Uterus (tissue), 2 donors: Measurements from ENCODE around the gene PAK4.

Experiments used
- POLR2A ChIP-seq, 2 donors: fragments of 450-650 bp; IDR thresholded peaks; one replicate each; pipeline ENCODE4 v1.6.1; 2016; ENCODE audit warnings: antibody characterized with exemption in 2 of 2, mild to moderate bottlenecking in 1 of 2, moderate library complexity in 1 of 2
- TF ChIP-seq, protein P1 (sequence below), 4 experiments: fragments of 200-600 bp in 2 of 4; fragments of 450-650 bp in 2 of 4; sonication (generic) in 2 of 4; IDR thresholded peaks; one replicate each; pipeline ENCODE4 v1.5.1; 2016 to 2019; ENCODE audit warnings: antibody characterized with exemption in 4 of 4, mild to moderate bottlenecking in 2 of 4, moderate library complexity in 1 of 4

DNA sequence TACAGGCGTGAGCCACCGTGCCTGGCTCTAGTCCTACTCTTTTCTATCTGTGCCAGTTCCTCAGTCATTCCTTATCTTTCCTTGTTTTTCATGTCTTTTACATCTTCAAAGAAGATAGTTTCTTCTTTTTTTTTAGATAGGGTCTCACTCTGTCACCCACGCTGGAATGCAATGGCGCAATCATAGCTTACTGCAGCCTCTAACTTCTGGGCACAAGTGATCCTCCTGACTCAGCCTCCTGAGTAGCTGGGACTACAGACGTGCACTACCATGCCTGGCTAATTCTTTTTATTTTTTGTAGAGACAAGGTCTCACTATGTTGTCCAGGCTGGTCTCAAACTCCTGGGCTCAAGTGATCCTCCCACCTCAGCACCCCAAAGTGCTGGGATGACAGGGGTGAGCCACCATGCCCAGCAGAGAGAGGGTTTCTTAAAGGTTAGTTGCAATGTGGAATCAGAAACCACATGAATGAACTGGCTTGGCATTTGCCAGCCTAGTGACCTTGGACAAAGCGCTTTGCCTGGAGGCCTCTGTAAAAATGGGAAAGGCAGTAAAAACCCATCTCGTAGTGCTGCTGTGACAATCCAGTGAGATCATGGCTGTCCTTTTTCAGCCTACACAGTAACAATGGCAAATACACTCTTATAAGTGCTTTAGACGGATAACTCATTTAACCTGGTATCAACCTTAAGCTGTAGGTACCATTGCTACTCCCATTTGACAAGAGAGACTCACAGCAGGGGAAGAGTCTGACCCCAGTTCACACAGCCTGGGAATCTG is 37.5 kb upstream of the PAK4 start:
- TF ChIP-seq, protein P1, sequence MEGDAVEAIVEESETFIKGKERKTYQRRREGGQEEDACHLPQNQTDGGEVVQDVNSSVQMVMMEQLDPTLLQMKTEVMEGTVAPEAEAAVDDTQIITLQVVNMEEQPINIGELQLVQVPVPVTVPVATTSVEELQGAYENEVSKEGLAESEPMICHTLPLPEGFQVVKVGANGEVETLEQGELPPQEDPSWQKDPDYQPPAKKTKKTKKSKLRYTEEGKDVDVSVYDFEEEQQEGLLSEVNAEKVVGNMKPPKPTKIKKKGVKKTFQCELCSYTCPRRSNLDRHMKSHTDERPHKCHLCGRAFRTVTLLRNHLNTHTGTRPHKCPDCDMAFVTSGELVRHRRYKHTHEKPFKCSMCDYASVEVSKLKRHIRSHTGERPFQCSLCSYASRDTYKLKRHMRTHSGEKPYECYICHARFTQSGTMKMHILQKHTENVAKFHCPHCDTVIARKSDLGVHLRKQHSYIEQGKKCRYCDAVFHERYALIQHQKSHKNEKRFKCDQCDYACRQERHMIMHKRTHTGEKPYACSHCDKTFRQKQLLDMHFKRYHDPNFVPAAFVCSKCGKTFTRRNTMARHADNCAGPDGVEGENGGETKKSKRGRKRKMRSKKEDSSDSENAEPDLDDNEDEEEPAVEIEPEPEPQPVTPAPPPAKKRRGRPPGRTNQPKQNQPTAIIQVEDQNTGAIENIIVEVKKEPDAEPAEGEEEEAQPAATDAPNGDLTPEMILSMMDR (IDR thresholded peaks at IDR 0.05) = no peak
- no peak for TF ChIP-seq POLR2A (IDR thresholded peaks at IDR 0.05)
